ENCODE data around the gene SDCCAG8.

SDCCAG8 gene

DNA sequence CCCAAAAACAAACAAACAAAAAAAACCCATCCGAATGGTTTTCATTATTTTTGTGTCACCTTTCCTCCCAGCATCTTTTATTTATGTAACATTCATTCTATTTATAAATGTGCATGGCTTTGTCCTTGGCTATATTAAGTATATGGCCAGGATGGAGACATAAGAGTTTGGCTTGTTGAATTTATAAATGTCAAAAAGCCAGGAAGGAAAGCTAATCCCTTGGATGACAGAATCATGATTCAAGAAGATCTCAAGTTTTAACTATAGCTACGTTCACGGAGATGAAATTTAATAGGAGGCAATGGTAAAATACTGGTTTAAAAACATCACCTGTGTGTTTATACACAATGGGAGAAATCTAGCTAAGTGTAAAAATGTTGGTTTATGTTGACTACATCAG lies 5.7 kb upstream of the SDCCAG8 start:
- TF ChIP-seq TARDBP (IDR thresholded peaks at IDR 0.05) (no peak), HDGF (IDR thresholded peaks at IDR 0.05; ENCODE audit: borderline replicate concordance) (no peak), ELF4 (IDR thresholded peaks at IDR 0.05) (no peak)
- TF ChIP-seq, protein P1, sequence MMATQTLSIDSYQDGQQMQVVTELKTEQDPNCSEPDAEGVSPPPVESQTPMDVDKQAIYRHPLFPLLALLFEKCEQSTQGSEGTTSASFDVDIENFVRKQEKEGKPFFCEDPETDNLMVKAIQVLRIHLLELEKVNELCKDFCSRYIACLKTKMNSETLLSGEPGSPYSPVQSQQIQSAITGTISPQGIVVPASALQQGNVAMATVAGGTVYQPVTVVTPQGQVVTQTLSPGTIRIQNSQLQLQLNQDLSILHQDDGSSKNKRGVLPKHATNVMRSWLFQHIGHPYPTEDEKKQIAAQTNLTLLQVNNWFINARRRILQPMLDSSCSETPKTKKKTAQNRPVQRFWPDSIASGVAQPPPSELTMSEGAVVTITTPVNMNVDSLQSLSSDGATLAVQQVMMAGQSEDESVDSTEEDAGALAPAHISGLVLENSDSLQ (IDR thresholded peaks at IDR 0.05), result no peak
- CTCF ChIA-PET, result no interaction called here
- DNase-seq (ENCODE audit: extremely low spot score), result no peak
- POLR2A ChIA-PET, result interaction anchor here (1.1 kb wide), 1 partner anchor 34 kb away, joined by 3 read pairs; no protein-coding TSS in a partner anchor

DNA sequence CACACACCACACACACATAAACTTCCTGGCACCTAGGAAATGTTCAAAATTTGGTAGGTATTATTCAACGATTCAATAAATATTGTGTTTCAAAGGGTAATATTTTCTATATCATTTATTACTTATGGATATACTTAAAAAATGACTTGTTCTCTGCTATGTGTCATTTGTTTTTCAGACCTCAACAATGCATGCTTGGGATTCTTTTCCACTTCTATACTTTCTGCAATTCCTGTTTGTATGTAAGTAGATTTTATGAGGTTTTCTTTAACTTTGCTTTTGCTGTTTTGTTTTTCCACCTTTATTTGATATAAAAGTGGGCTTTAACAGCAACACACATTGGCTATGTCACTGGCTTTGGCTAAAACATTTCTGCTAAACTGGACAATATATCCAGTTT lies 4.3 kb upstream of the SDCCAG8 start:
- POLR2A ChIA-PET, result no interaction called here
- no peak for TF ChIP-seq SP1 (IDR thresholded peaks at IDR 0.05)
- CTCF ChIA-PET, result interaction anchor here (0.6 kb wide), 1 partner anchor 21 kb away, joined by 3 read pairs; no protein-coding TSS in a partner anchor
- no peak for DNase-seq (ENCODE audit: extremely low spot score)

DNA sequence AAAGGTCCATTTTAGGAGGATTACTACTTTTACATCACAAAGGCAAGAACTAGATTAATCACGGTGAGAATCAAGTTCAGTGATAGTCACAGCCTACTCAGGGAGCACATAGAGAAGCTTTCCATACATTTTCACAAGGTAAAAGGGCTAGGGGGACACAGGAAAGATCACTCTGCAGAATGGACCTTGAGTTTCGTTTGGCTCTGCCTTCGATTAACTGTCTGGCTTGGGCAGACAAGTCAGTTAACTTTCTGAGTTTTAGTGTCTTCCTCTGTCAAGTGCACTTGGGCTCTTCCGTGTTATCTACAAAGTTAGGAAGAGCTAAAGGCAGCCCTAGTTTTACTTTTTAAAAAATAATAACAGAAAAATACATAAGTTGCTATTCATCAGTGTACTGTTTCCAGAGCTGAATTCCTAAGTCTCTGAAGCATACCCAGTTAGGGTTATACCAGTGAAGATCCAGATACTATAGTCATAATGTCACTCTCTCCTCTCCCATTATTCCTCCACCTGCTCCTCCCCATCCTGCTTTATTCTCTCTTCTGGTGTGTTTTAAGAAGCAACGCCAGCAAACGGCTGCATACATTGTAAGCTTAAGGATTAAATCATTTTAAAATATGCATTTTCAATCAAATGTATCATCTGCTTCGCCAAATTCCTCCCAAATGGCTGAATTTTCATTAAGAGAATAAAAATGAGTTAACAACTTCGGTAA lies 2.5 kb upstream of the SDCCAG8 start:
- no peak for TF ChIP-seq L3MBTL2 (conservative IDR thresholded peaks at IDR 0.05)
- TF ChIP-seq, protein P1 (IDR thresholded peaks at IDR 0.05), result no peak
- no peak for TF ChIP-seq TARDBP (IDR thresholded peaks at IDR 0.05)
- no peak for TF ChIP-seq FOXM1 (IDR thresholded peaks at IDR 0.05; ENCODE audit: borderline replicate concordance)
- no peak for TF ChIP-seq NFRKB (IDR thresholded peaks at IDR 0.05)
- TF ChIP-seq FOXK2 (IDR thresholded peaks at IDR 0.05), result no peak
- TF ChIP-seq BHLHE40 (IDR thresholded peaks at IDR 0.05; ENCODE audit: borderline replicate concordance), result no peak
- no peak for TF ChIP-seq CTBP1 (IDR thresholded peaks at IDR 0.05; ENCODE audit: borderline replicate concordance)
- TF ChIP-seq LEF1 (IDR thresholded peaks at IDR 0.05; ENCODE audit: borderline replicate concordance), result no peak
- no peak for TF ChIP-seq SUZ12 (IDR thresholded peaks at IDR 0.05)
- TF ChIP-seq FOXA1 (IDR thresholded peaks at IDR 0.05), result no peak
- TF ChIP-seq ZNF384 (IDR thresholded peaks at IDR 0.05), result no peak
- no peak for TF ChIP-seq ARNT (IDR thresholded peaks at IDR 0.05)
- no peak for TF ChIP-seq HDGF (IDR thresholded peaks at IDR 0.05; ENCODE audit: borderline replicate concordance)
- ChIA-PET POLR2A (interaction anchor here (1.5 kb wide), 1 partner anchor 55 kb away, joined by 3 read pairs; no protein-coding TSS in a partner anchor), CTCF (no interaction called here)
- no peak for DNase-seq (ENCODE audit: extremely low spot score)

DNA sequence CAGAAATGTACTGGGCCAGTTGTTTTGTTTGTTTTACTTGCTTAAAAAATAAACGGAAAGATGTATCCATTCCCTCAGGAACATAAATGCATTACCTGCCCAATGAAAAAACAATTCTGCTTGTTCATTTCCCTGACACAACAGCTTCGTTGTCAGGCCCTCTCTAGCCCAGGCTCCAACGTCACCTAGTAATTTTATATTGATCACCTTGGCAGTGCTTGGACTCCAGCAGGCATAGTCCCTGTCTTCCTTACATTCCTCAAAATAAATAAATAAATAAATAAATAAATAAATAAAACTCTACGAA lies 2.0 kb upstream of the SDCCAG8 start:
- no peak for DNase-seq (ENCODE audit: extremely low spot score)
- no peak for TF ChIP-seq ELF4 (IDR thresholded peaks at IDR 0.05)
- no peak for TF ChIP-seq TARDBP (IDR thresholded peaks at IDR 0.05)
- TF ChIP-seq ARNT (IDR thresholded peaks at IDR 0.05), result no peak
- TF ChIP-seq SUZ12 (IDR thresholded peaks at IDR 0.05), result no peak
- no peak for TF ChIP-seq HDGF (IDR thresholded peaks at IDR 0.05; ENCODE audit: borderline replicate concordance)
- no peak for TF ChIP-seq CTBP1 (IDR thresholded peaks at IDR 0.05; ENCODE audit: borderline replicate concordance)
- TF ChIP-seq FOXA1 (IDR thresholded peaks at IDR 0.05), result no peak
- TF ChIP-seq L3MBTL2 (conservative IDR thresholded peaks at IDR 0.05), result no peak
- TF ChIP-seq, protein P1 (IDR thresholded peaks at IDR 0.05), result no peak
- CTCF ChIA-PET, result no interaction called here
- POLR2A ChIA-PET, result interaction anchor here (1.5 kb wide), 1 partner anchor 54 kb away, joined by 3 read pairs; no protein-coding TSS in a partner anchor

DNA sequence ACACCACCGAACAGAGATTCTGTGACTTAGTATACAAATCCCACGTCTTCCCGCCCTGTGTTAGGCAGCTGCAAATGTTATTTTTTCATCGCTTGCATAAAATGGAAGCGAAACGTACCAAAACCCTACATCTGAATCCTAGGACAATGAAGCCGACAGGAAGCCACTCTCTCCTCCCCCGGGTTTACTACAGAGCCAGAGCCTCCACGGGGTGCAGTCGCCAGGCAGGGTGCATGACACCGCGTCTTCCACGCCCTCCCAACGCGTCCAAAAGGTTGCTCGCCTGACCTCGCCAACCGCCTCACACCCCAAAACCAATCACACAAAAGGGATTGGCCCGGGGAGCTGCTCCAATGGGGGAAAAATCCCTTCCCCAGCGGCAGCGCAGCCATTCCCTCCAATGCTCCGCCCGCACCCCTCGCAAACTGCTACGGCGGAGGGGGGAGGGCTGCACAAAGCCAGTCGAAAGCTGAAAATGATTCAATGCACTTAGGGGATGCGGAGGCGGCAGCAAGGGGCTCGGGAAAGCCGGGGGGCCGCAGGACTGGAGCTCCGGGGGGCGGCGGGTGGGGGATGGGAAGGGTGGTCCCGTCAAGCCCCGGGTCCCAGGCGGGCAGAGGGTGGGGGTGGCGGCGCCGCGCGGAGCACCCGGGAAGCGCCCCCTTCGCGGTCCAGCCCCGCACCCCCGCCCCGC lies 1.5 kb upstream of the SDCCAG8 start:
- peak; percentile 54 for DNase-seq (ENCODE audit: extremely low spot score)
- TF ChIP-seq NFRKB (IDR thresholded peaks at IDR 0.05) (no peak), ZNF384 (IDR thresholded peaks at IDR 0.05) (no peak), ELF4 (IDR thresholded peaks at IDR 0.05) (no peak), SUZ12 (IDR thresholded peaks at IDR 0.05) (no peak), FOXM1 (IDR thresholded peaks at IDR 0.05; ENCODE audit: borderline replicate concordance) (no peak), FOXK2 (IDR thresholded peaks at IDR 0.05) (no peak), L3MBTL2 (conservative IDR thresholded peaks at IDR 0.05) (no peak), BHLHE40 (IDR thresholded peaks at IDR 0.05; ENCODE audit: borderline replicate concordance) (no peak), ARNT (IDR thresholded peaks at IDR 0.05) (no peak), HDGF (IDR thresholded peaks at IDR 0.05; ENCODE audit: borderline replicate concordance) (no peak), SP1 (IDR thresholded peaks at IDR 0.05) (no peak)
- ChIA-PET CTCF (interaction anchor here (1.9 kb wide), 1 partner anchor 11 kb away, joined by 4 read pairs; no protein-coding TSS in a partner anchor), POLR2A (interaction anchor here (1.2 to 1.5 kb wide), 3 partner anchors 20 to 1407 kb away, joined by 3 to 12 read pairs (median 6); partner anchors contain the start of gene EXO1)

DNA sequence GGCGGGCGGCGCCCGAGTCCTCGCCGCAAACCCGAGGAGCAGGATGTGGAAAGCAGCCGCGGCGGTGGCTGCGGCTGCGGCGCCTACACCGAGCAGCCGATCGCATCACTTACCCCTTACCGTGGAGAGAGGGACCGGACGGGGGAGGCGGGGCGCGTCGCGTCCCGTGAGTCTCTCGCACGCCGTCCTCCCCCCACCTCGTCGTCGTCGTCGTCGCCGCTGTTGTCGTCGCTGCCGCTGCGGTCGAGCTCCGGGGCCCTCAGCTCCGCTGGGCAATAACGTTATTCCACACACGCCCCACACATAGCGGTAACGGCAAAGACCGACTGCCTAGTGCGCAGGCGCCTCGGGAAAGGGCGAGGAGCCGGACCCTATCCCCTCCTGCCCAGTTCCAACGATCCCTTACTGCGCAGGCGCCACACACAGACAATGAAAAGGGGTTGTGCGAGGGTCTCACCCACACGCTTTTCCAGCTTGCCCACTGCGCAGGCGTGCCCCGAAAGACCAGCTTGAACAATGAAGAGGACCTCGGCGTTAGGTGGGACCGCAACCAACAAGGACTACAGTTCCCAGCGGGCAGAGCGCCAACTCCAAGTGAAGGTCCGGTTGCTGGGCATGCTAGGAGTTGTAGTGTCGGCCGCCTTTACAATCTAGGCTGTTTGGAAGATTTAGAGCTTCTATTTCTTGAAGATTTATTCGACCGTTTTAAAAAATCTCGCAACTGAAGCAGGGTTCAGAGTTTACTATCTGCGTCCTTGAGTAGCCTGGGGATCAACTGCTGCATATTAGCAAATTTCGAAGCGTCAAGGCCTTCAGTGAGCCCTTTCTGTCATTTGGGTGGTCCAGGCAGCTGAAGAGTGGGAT lies 682 bp upstream of the SDCCAG8 start, which contains the start of gene CEP170:
Gene CEP170 (minus strand): TSS at position 355 of the 864 bp plus-strand sequence. CDS start 30,001 bp downstream, outside the sequence.
- peak; percentile 98 for DNase-seq (ENCODE audit: extremely low spot score)
- POLR2A ChIA-PET, result interaction anchor here (0.6 to 1.5 kb wide), 17 partner anchors 10 to 1615 kb away, joined by 3 to 12 read pairs (median 4); partner anchors contain the start of genes CHML, EXO1 and OPN3
- TF ChIP-seq BHLHE40 (IDR thresholded peaks at IDR 0.05; ENCODE audit: borderline replicate concordance) (no peak), HDGF (IDR thresholded peaks at IDR 0.05; ENCODE audit: borderline replicate concordance) (peak; percentile 95; the same call in 1 of the 2 replicates), TARDBP (IDR thresholded peaks at IDR 0.05) (no peak), LEF1 (IDR thresholded peaks at IDR 0.05; ENCODE audit: borderline replicate concordance) (no peak; the same call in 1 of the 2 replicates), NFRKB (IDR thresholded peaks at IDR 0.05) (no peak), SUZ12 (IDR thresholded peaks at IDR 0.05) (no peak; the same call in 1 of the 2 replicates), SP1 (IDR thresholded peaks at IDR 0.05) (no peak), FOXK2 (IDR thresholded peaks at IDR 0.05) (no peak), CTBP1 (IDR thresholded peaks at IDR 0.05; ENCODE audit: borderline replicate concordance) (no peak), FOXA1 (IDR thresholded peaks at IDR 0.05) (no peak), ELF4 (IDR thresholded peaks at IDR 0.05) (peak; percentile 37; the same call in 1 of the 2 replicates), FOXM1 (IDR thresholded peaks at IDR 0.05; ENCODE audit: borderline replicate concordance) (no peak), L3MBTL2 (conservative IDR thresholded peaks at IDR 0.05) (peak; percentile 45), ZNF384 (IDR thresholded peaks at IDR 0.05) (no peak), ARNT (IDR thresholded peaks at IDR 0.05) (no peak)
- TF ChIP-seq, protein P1 (IDR thresholded peaks at IDR 0.05), result peak; percentile 86
- CTCF ChIA-PET, result interaction anchor here (1.9 kb wide), 1 partner anchor 10 kb away, joined by 4 read pairs; no protein-coding TSS in a partner anchor
